Loucy (cell line): ENCODE measurements around the gene NAT8L.

Experiments used
- H2AFZ ChIP-seq: fragments of 200-600 bp; sonication (generic); 2 replicates; pipeline ENCODE4 v1.6.0; 2016; ENCODE audit warnings: antibody characterized with exemption, mild to moderate bottlenecking, low read length, moderate library complexity
- H3F3A ChIP-seq: fragments of 200-600 bp; 2 replicates; pipeline ENCODE4 v1.6.0; 2016; ENCODE audit warnings: antibody characterized with exemption, low read depth, mild to moderate bottlenecking
- H3K27me3 ChIP-seq: fragments of 200-600 bp; sonication (generic); 2 replicates; pipeline ENCODE4 v1.6.1; 2014; ENCODE audit warnings: low read length, mild to moderate bottlenecking; ENCODE audit not compliant: insufficient read depth, poor library complexity, severe bottlenecking
- H3K36me3 ChIP-seq: fragments of 200-600 bp; sonication (generic); 2 replicates; pipeline ENCODE4 v1.6.1; 2016; ENCODE audit warnings: low read length; ENCODE audit not compliant: insufficient read depth
- H3K4me1 ChIP-seq: fragments of 200-600 bp; sonication (generic); 2 replicates; pipeline ENCODE4 v1.5.1; 2014; ENCODE audit warnings: low read length, mild to moderate bottlenecking; ENCODE audit not compliant: insufficient read depth, poor library complexity, severe bottlenecking
- H3K4me2 ChIP-seq: fragments of 200-600 bp; sonication (generic); 2 replicates; pipeline ENCODE4 v1.6.0; 2014; ENCODE audit warnings: antibody characterized with exemption, low read length, low read depth, mild to moderate bottlenecking; ENCODE audit not compliant: poor library complexity, severe bottlenecking
- H3K4me3 ChIP-seq: fragments of 200-600 bp; sonication (generic); 2 replicates; pipeline ENCODE4 v1.5.1; 2014; ENCODE audit warnings: low read length, mild to moderate bottlenecking, mixed read lengths; ENCODE audit not compliant: poor library complexity, severe bottlenecking
- H3K79me2 ChIP-seq: fragments of 200-600 bp; sonication (generic); 2 replicates; pipeline ENCODE4 v1.6.1; 2014; ENCODE audit warnings: low read length; ENCODE audit not compliant: insufficient read depth
- H3K9ac ChIP-seq: fragments of 200-600 bp; sonication (generic); 2 replicates; pipeline ENCODE4 v1.6.0; 2014; ENCODE audit warnings: mild to moderate bottlenecking, low read depth, low read length, moderate library complexity; ENCODE audit not compliant: poor library complexity, severe bottlenecking
- H3K9me2 ChIP-seq: fragments of 200-600 bp; sonication (generic); replicated peaks from 2 replicates; pipeline ENCODE4 v1.6.1; 2016; ENCODE audit warnings: low read depth, low read length, mixed read lengths
- H3K9me3 ChIP-seq: fragments of 200-600 bp; sonication (generic); 2 replicates; pipeline ENCODE4 v1.6.1; 2014; ENCODE audit warnings: mild to moderate bottlenecking, antibody characterized with exemption, low read length, low read depth; ENCODE audit not compliant: insufficient read depth
- H4K20me1 ChIP-seq: fragments of 200-600 bp; sonication (generic); 2 replicates; pipeline ENCODE4 v1.6.0; 2014; ENCODE audit warnings: antibody characterized with exemption, low read length, mild to moderate bottlenecking; ENCODE audit not compliant: insufficient read depth, poor library complexity, severe bottlenecking
- CTCF ChIP-seq: fragments of 200-600 bp; sonication (generic); conservative IDR thresholded peaks from 2 replicates; pipeline ENCODE4 v1.5.1; 2014; ENCODE audit warnings: mild to moderate bottlenecking, antibody characterized with exemption, low read length
- EZH2phosphoT487 ChIP-seq: fragments of 200-600 bp; IDR thresholded peaks from 2 replicates; pipeline ENCODE4 v1.6.1; 2018; ENCODE audit warnings: antibody characterized with exemption, mild to moderate bottlenecking, moderate library complexity, borderline replicate concordance

NAT8L gene

GRCh38 chr4:2067446-2068197, 8.5 kb downstream of the NAT8L start:
- Histone ChIP-seq H3K9me2 (no peaks in the 10 kb centered on the region), H3F3A (no peaks in the 10 kb centered on the region), H3K79me2 (no peaks in the 10 kb centered on the region), H3K27me3 (no peaks in the 10 kb centered on the region), H3K4me1 (no peaks in the 10 kb centered on the region), H4K20me1 (no peaks in the 10 kb centered on the region), H3K4me2 (no peak overlapping the region), H2AFZ (no peak overlapping the region), H3K4me3 (no peak overlapping the region), H3K36me3 (no peaks in the 10 kb centered on the region), H3K9me3 (no peaks in the 10 kb centered on the region), H3K9ac (no peak overlapping the region)
- TF ChIP-seq CTCF: no peak
- no peak for TF ChIP-seq EZH2phosphoT487

GRCh38 chr4:2068198-2068470, 9.0 kb downstream of the NAT8L start:
- Histone ChIP-seq H4K20me1 (no peaks in the 10 kb centered on the region), H3K4me1 (no peaks in the 10 kb centered on the region), H3F3A (no peaks in the 10 kb centered on the region), H3K4me2 (no peak overlapping the region), H3K79me2 (no peaks in the 10 kb centered on the region), H3K9ac (no peak overlapping the region), H3K36me3 (no peaks in the 10 kb centered on the region), H3K9me3 (no peaks in the 10 kb centered on the region), H3K27me3 (no peaks in the 10 kb centered on the region), H2AFZ (no peak overlapping the region), H3K4me3 (no peak overlapping the region), H3K9me2 (no peaks in the 10 kb centered on the region)
- TF ChIP-seq CTCF (no peak), EZH2phosphoT487 (no peak)

- Histone ChIP-seq H3K27me3 (no peaks in the 10 kb centered on the region), H3K4me3 (no peak overlapping the region), H3K9me3 (no peaks in the 10 kb centered on the region), H3K4me2 (no peak overlapping the region), H3F3A (no peaks in the 10 kb centered on the region), H3K9ac (no peak overlapping the region), H2AFZ (no peak overlapping the region), H4K20me1 (no peaks in the 10 kb centered on the region), H3K9me2 (no peaks in the 10 kb centered on the region), H3K36me3 (no peaks in the 10 kb centered on the region), H3K4me1 (no peaks in the 10 kb centered on the region), H3K79me2 (no peaks in the 10 kb centered on the region)
- no peak for TF ChIP-seq EZH2phosphoT487
- no peak for TF ChIP-seq CTCF
Measured at GRCh38 chr4:2068566-2068965, 9.4 kb downstream of the NAT8L start.
